IgD-negative memory B cell (primary cell): ENCODE data around the gene KMO. TPM values are rescaled to one million over a fixed set of nuclear protein-coding genes. Genes with fewer than 3 reads are reported as not detected.
A peak's percentile ranks its signal among the peaks of the same experiment; 100 is the strongest.

Source experiments
- H3K27ac Mint-ChIP-seq, 3 donors: one replicate each; pipeline ENCODE4 v1.8.0; 2020 to 2022; ENCODE audit warnings: mild to moderate bottlenecking in 3 of 3, mixed read lengths in 3 of 3, moderate library complexity in 1 of 3
- H3K27me3 Mint-ChIP-seq: one replicate; pipeline ENCODE4 v1.8.0; 2021; ENCODE audit warnings: mixed read lengths
- H3K36me3 Mint-ChIP-seq: one replicate; pipeline ENCODE4 v1.8.0; 2020; ENCODE audit warnings: mild to moderate bottlenecking, mixed read lengths
- H3K4me1 Mint-ChIP-seq, 3 donors: one replicate each; pipeline ENCODE4 v1.8.0; 2020 to 2022; ENCODE audit warnings: mixed read lengths in 3 of 3, mild to moderate bottlenecking in 1 of 3
- H3K4me3 Mint-ChIP-seq, 4 donors: one replicate each; pipeline ENCODE4 v1.8.0; 2020 to 2022; ENCODE audit warnings: mild to moderate bottlenecking in 4 of 4, mixed read lengths in 4 of 4, moderate library complexity in 3 of 4
- H3K9me3 Mint-ChIP-seq, 3 donors: one replicate each; pipeline ENCODE4 v1.8.0; 2020 to 2021; ENCODE audit warnings: mixed read lengths in 3 of 3, mild to moderate bottlenecking in 1 of 3
- polyA plus RNA-seq: library from polyadenylated mRNA; unstranded; fragments of 300-500 nt; fragmentation: Illumina TruSeq; gene quantifications from one replicate; pipeline ENCODE4 v1.2.3, GENCODE V29; 2021

The KMO gene
- polyA plus RNA-seq, 1 donor from 2014 or later, result 10.9 TPM

- Mint-ChIP-seq H3K36me3 (no peaks in the 10 kb centered on the region), H3K27ac (no peak overlapping the region), H3K9me3 (no peaks in the 10 kb centered on the region), H3K4me1 (peaks cover 0 to 1% (median 0%) of the 10 kb centered on the region in 3 donors), H3K27me3 (no peaks in the 10 kb centered on the region), H3K4me3 (no peak overlapping the region)
Observed at GRCh38 chr1:241525026-241525425, 7.2 kb upstream of the KMO start.

GRCh38 chr1:241527146-241527545 lies 5.0 kb upstream of the KMO start:
- Mint-ChIP-seq H3K36me3 (no peaks in the 10 kb centered on the region), H3K9me3 (no peaks in the 10 kb centered on the region), H3K27me3 (no peaks in the 10 kb centered on the region), H3K4me1 (peaks cover 3 to 8% (median 8%) of the 10 kb centered on the region in 3 donors), H3K27ac (no peak overlapping the region), H3K4me3 (no peak overlapping the region)

- Mint-ChIP-seq H3K27ac (peak overlapping the region; percentile 87 to 99 (median 98)), H3K4me1 (peaks cover 20 to 32% (median 28%) of the 10 kb centered on the region in 3 donors), H3K9me3 (no peaks in the 10 kb centered on the region), H3K36me3 (peaks cover under 1% of the 10 kb centered on the region), H3K27me3 (no peaks in the 10 kb centered on the region), H3K4me3 (peak overlapping the region; percentile 94 to 98 (median 96))
Observed at GRCh38 chr1:241531195-241532161, 700 bp upstream of the KMO start.

- Mint-ChIP-seq H3K27me3 (no peaks in the 10 kb centered on the region), H3K9me3 (peaks cover 0 to 6% (median 6%) of the 10 kb centered on the region in 3 donors), H3K36me3 (peaks cover 5% of the 10 kb centered on the region), H3K4me1 (peaks cover 30 to 34% (median 30%) of the 10 kb centered on the region in 3 donors), H3K27ac (peak overlapping the region; percentile 79 to 87 (median 86)), H3K4me3 (peak overlapping the region; percentile 86 to 98 (median 96))
Observed at GRCh38 chr1:241532864-241533263, 686 bp downstream of the KMO start.

GRCh38 chr1:241533326-241534115 lies 1.3 kb downstream of the KMO start:
- Mint-ChIP-seq H3K27ac (peak overlapping the region; percentile 79 to 90 (median 87)), H3K9me3 (peaks cover 0 to 8% (median 6%) of the 10 kb centered on the region in 3 donors), H3K4me3 (peak overlapping the region; percentile 86 to 98 (median 96)), H3K36me3 (peaks cover 5% of the 10 kb centered on the region), H3K27me3 (no peaks in the 10 kb centered on the region), H3K4me1 (peaks cover 30 to 38% (median 30%) of the 10 kb centered on the region in 3 donors)

GRCh38 chr1:241536304-241536703 lies 4.1 kb downstream of the KMO start:
- Mint-ChIP-seq H3K4me1 (peaks cover 37 to 39% (median 37%) of the 10 kb centered on the region in 3 donors), H3K27ac (no peak overlapping the region), H3K9me3 (peaks cover 0 to 8% (median 6%) of the 10 kb centered on the region in 3 donors), H3K27me3 (no peaks in the 10 kb centered on the region), H3K36me3 (peaks cover 7% of the 10 kb centered on the region), H3K4me3 (no peak overlapping the region)

GRCh38 chr1:241536969-241537368 lies 4.8 kb downstream of the KMO start:
- Mint-ChIP-seq H3K27ac (no peak overlapping the region), H3K27me3 (no peaks in the 10 kb centered on the region), H3K4me1 (peaks cover 39 to 43% (median 40%) of the 10 kb centered on the region in 3 donors), H3K9me3 (peaks cover 0 to 8% (median 6%) of the 10 kb centered on the region in 3 donors), H3K36me3 (peaks cover 7% of the 10 kb centered on the region), H3K4me3 (no peak overlapping the region)

- Mint-ChIP-seq H3K27me3 (peaks cover 2% of the 10 kb centered on the region), H3K36me3 (peaks cover 8% of the 10 kb centered on the region), H3K4me3 (peak overlapping the region in 3 of 4 donors; percentile 6 to 85 (median 80)), H3K4me1 (peaks cover 26 to 44% (median 26%) of the 10 kb centered on the region in 3 donors), H3K27ac (peak overlapping the region; percentile 15 to 71 (median 19)), H3K9me3 (peaks cover 0 to 12% (median 2%) of the 10 kb centered on the region in 3 donors)
Observed at GRCh38 chr1:241542199-241542907, 10.2 kb downstream of the KMO start.

GRCh38 chr1:241548008-241548407 lies 15.8 kb downstream of the KMO start:
- H3K27me3 Mint-ChIP-seq, result no peaks in the 10 kb centered on the region

GRCh38 chr1:241550318-241550717 lies 18.1 kb downstream of the KMO start:
- Mint-ChIP-seq H3K36me3 (peaks cover 6% of the 10 kb centered on the region), H3K4me1 (peaks cover 26 to 37% (median 33%) of the 10 kb centered on the region in 3 donors), H3K9me3 (peaks cover 0 to 4% (median 0%) of the 10 kb centered on the region in 3 donors), H3K27ac (peak overlapping the region; percentile 3 to 99 (median 98)), H3K27me3 (no peaks in the 10 kb centered on the region), H3K4me3 (peak overlapping the region in 2 of 4 donors; percentile 53 to 87)

More at GRCh38 chr1:241548008-241548407, 15.8 kb downstream of the KMO start:
- peaks cover 27 to 45% (median 30%) of the 10 kb centered on the region in 3 donors for H3K4me1 Mint-ChIP-seq
- peak overlapping the region in 1 of 4 donors; percentile 5 for H3K4me3 Mint-ChIP-seq
- peak overlapping the region; percentile 10 to 81 (median 36) for H3K27ac Mint-ChIP-seq
- H3K9me3 Mint-ChIP-seq, result peaks cover 0 to 4% (median 0%) of the 10 kb centered on the region in 3 donors
- H3K36me3 Mint-ChIP-seq, result peaks cover 7% of the 10 kb centered on the region

GRCh38 chr1:241551759-241552638 lies 19.8 kb downstream of the KMO start:
- peaks cover 26 to 29% (median 28%) of the 10 kb centered on the region in 3 donors for H3K4me1 Mint-ChIP-seq
- H3K36me3 Mint-ChIP-seq, result peaks cover 11% of the 10 kb centered on the region
- H3K4me3 Mint-ChIP-seq, result peak overlapping the region; percentile 87 to 94 (median 90)
- no peaks in the 10 kb centered on the region for H3K27me3 Mint-ChIP-seq
- H3K9me3 Mint-ChIP-seq, result no peaks in the 10 kb centered on the region
- H3K27ac Mint-ChIP-seq, result peak overlapping the region; percentile 98 to 99 (median 99)

GRCh38 chr1:241553886-241554592 lies 21.9 kb downstream of the KMO start:
- Mint-ChIP-seq H3K4me1 (peaks cover 21 to 43% (median 29%) of the 10 kb centered on the region in 3 donors), H3K27me3 (no peaks in the 10 kb centered on the region), H3K9me3 (no peaks in the 10 kb centered on the region), H3K36me3 (peaks cover 11% of the 10 kb centered on the region), H3K27ac (no peak overlapping the region), H3K4me3 (no peak overlapping the region)

- no peak overlapping the region for H3K27ac Mint-ChIP-seq
- H3K36me3 Mint-ChIP-seq, result peaks cover 11% of the 10 kb centered on the region
- no peaks in the 10 kb centered on the region for H3K27me3 Mint-ChIP-seq
- no peaks in the 10 kb centered on the region for H3K9me3 Mint-ChIP-seq
- H3K4me1 Mint-ChIP-seq, result peaks cover 18 to 41% (median 26%) of the 10 kb centered on the region in 3 donors
- H3K4me3 Mint-ChIP-seq, result no peak overlapping the region
Observed at GRCh38 chr1:241555526-241555925, 23.3 kb downstream of the KMO start.
